ENCODE measurements around the gene SLCO1C1.

Gene SLCO1C1

DNA sequence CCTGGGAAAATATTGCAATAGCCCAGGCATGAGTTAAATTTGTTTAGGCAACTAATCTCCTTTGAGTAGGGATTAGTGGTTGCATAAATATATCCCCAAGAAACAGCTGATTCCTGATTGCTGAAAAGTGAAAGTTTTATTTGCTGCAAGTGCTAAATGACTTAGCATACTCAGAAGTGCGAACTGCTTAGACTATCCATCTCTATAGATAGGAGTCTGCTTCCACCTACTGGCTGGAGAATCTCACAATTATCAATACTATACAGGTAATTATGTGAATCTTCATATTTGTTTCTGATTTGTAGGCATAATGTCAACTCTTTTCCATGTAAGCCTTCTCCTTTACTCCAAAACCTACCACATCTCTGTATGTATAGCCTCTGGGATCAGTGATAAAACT, 103.4 kb downstream of the SLCO1C1 start:
- DNase-seq (ENCODE audit: low spot score) = no peak

DNA sequence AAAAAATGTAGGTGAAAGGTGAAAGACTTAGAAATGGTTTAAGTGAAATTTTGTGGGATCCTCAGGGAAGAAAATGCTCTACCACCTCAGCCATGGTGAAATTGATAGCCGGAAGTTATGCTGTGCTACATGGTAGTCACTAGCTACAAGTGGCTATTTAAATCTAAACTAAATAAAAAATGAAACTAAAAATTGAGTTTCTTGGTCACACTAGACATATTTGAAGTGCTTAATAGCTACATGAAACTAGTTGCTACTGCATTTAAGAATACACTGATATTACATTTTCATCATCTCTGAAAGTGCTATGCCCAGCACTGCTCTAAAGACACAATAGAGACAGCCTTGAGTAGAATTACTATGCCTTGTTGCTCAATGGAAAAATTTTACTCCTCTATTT, 105.0 kb downstream of the SLCO1C1 start:
- no peak for DNase-seq (ENCODE audit: low spot score)

DNA sequence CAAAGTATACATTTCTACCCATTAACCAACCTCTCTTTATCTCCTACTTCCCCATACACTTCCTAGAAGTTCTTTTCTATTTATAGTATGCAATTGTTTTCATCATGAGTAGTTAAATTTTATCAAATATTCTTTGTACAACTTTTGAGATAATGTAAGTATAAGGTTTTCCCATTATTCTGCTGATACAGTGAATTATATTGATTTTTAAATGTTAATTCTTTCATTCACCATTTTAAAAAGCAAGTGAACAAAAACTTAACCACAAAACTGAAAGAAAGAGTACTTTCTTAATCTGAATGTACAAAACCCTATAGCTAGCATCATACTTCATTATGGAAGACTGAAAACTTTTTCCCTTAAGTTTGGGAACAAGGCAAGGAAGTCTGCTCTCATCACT, 105.9 kb downstream of the SLCO1C1 start:
- DNase-seq (ENCODE audit: low spot score) = no peak
